Activated naive CD8-positive, alpha-beta T cell treated with anti-CD3 and anti-CD28 coated beads, Interleukin-2, amount 50 U/mL, for 24 hours (primary cell): ENCODE measurements around the gene TFAP2A.
A peak's percentile ranks its signal among the peaks of the same experiment; 100 is the strongest.

ENCODE experiments used
- ATAC-seq: fragments of 150-1000 bp; cut with Tn5 transposase; one replicate; pipeline ENCODE4 v1.10.0; 2021
- DNase-seq: peaks from one replicate; pipeline ENCODE4 v3.0.0; 2021
- H3K27ac Mint-ChIP-seq: one replicate; pipeline ENCODE4 v1.8.0; 2021; ENCODE audit warnings: mild to moderate bottlenecking, mixed read lengths
- H3K27me3 Mint-ChIP-seq: one replicate; pipeline ENCODE4 v1.8.0; 2021; ENCODE audit warnings: mixed read lengths
- H3K36me3 Mint-ChIP-seq: one replicate; pipeline ENCODE4 v1.8.0; 2021; ENCODE audit warnings: low read depth, mixed read lengths
- H3K4me1 Mint-ChIP-seq: one replicate; pipeline ENCODE4 v1.8.0; 2021; ENCODE audit warnings: mixed read lengths
- H3K4me3 Mint-ChIP-seq: one replicate; pipeline ENCODE4 v1.8.0; 2021; ENCODE audit warnings: mild to moderate bottlenecking, moderate library complexity, mixed read lengths
- H3K9me3 Mint-ChIP-seq: one replicate; pipeline ENCODE4 v1.8.0; 2021; ENCODE audit warnings: mixed read lengths

Gene TFAP2A

DNA sequence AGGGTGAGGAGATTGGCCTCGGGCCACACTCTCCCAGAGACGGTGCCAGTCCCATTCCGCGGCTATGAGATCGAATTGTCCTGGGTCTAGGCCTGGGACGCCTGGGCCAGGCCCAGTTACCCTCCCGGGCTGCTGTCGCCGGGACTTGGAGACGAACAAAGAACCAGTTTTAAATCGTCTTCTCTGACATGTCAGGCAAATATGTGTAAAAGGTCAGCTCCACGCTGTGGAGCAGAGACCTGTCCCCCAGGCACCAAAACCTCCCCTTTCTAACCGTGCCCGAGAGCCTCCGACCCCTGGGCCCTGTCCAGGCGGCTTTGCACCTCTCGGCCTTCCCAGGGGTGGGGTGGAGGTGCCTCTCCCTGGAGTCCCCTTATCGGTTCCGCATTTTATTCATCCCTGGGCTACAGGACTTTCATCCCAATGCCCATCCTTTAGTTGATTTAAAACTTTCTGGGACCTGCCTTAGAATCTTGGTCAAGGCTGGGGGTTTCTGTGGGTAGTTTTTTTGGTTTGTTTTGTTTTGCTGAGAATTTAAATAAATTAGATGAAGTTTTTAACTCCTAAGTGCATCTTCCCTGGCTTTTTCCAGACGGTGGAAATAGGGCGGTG, 5.8 kb upstream of the TFAP2A start:
- Mint-ChIP-seq H3K9me3 (peaks cover 5% of the 10 kb centered on the region), H3K27me3 (peaks cover 88% of the 10 kb centered on the region), H3K4me1 (peaks cover 11% of the 10 kb centered on the region), H3K4me3 (no peak overlapping the region), H3K27ac (no peak overlapping the region), H3K36me3 (peaks cover 6% of the 10 kb centered on the region)
- no peak for ATAC-seq
- DNase-seq = no peak

- no peak overlapping the region for H3K27ac Mint-ChIP-seq
- H3K36me3 Mint-ChIP-seq = peaks cover 4% of the 10 kb centered on the region
- H3K9me3 Mint-ChIP-seq = peaks cover 5% of the 10 kb centered on the region
- H3K4me1 Mint-ChIP-seq = peaks cover 14% of the 10 kb centered on the region
- peaks cover 88% of the 10 kb centered on the region for H3K27me3 Mint-ChIP-seq
- ATAC-seq (no peak), DNase-seq (no peak)
- no peak overlapping the region for H3K4me3 Mint-ChIP-seq
These were observed 5.1 kb upstream of the TFAP2A start for GRCh38 chr6:10419749-10420545.

GRCh38 chr6:10418862-10419748, 4.2 kb upstream of the TFAP2A start:
- H3K27me3 Mint-ChIP-seq = peaks cover 88% of the 10 kb centered on the region
- peaks cover 4% of the 10 kb centered on the region for H3K36me3 Mint-ChIP-seq
- H3K4me3 Mint-ChIP-seq = no peak overlapping the region
- H3K9me3 Mint-ChIP-seq = peaks cover 5% of the 10 kb centered on the region
- ATAC-seq = peak; percentile 22
- DNase-seq = no peak
- no peak overlapping the region for H3K27ac Mint-ChIP-seq
- peaks cover 18% of the 10 kb centered on the region for H3K4me1 Mint-ChIP-seq

DNA sequence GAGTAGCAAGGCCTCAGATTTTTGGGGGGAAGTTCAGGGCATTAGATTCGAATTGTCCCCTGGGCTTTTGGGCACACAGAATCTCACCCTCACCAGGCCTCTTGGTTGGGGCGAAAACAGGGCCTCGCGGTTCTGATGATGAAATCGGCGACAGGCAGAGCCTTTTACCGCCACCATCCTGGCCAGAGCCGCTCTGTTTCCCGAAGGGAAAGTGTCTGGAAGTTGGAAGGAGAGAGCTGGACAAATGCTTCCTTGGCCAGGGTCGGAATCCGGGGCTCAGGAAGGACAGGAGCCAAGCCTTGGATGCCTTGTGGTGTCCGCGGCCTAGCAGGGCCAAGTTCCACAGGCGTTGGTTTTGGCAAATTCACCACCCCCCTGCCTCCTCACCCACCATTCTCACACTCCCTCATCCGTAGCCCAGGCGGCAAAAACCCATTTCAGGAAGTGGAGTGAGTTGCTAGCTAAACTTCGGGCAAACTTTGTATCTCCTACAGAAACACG, 3.5 kb upstream of the TFAP2A start:
- Mint-ChIP-seq H3K36me3 (peaks cover 5% of the 10 kb centered on the region), H3K27me3 (peaks cover 88% of the 10 kb centered on the region), H3K9me3 (peaks cover 5% of the 10 kb centered on the region), H3K4me1 (peaks cover 25% of the 10 kb centered on the region), H3K27ac (no peak overlapping the region), H3K4me3 (no peak overlapping the region)
- ATAC-seq (no peak), DNase-seq (no peak)

GRCh38 chr6:10417681-10418104, 2.8 kb upstream of the TFAP2A start:
- Mint-ChIP-seq H3K4me3 (no peak overlapping the region), H3K27ac (no peak overlapping the region), H3K36me3 (peaks cover 6% of the 10 kb centered on the region)

GRCh38 chr6:10416863-10417641, 2.2 kb upstream of the TFAP2A start:
- Mint-ChIP-seq H3K9me3 (peaks cover 5% of the 10 kb centered on the region), H3K4me3 (peak overlapping the region; percentile 17), H3K27ac (no peak overlapping the region), H3K36me3 (peaks cover 6% of the 10 kb centered on the region), H3K4me1 (peaks cover 33% of the 10 kb centered on the region), H3K27me3 (peaks cover 83% of the 10 kb centered on the region)
- DNase-seq (no peak), ATAC-seq (no peak)

More at GRCh38 chr6:10417681-10418104, 2.8 kb upstream of the TFAP2A start:
- H3K27me3 Mint-ChIP-seq = peaks cover 87% of the 10 kb centered on the region
- ATAC-seq = no peak
- H3K4me1 Mint-ChIP-seq = peaks cover 31% of the 10 kb centered on the region
- DNase-seq = no peak
- peaks cover 5% of the 10 kb centered on the region for H3K9me3 Mint-ChIP-seq

DNA sequence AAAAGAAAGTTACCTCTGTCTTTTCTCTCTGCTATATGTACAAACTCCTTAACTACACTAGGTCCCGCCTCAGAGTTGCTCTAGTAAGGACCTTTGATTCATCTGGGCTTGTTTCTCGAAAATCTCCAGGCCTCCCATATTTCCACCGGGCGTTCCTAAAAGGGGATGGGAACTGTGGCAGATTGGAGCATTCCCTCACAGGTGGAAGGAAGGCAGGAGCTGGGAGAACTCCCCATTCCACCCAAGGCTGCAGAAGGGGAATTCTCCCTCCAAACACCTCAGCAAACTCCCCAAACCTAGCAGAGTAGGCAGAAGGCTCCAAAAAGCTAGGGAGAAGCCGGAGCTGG, 1.6 kb upstream of the TFAP2A start:
- Mint-ChIP-seq H3K4me3 (no peak overlapping the region), H3K9me3 (peaks cover 5% of the 10 kb centered on the region), H3K27ac (no peak overlapping the region), H3K36me3 (peaks cover 6% of the 10 kb centered on the region), H3K27me3 (peaks cover 85% of the 10 kb centered on the region), H3K4me1 (peaks cover 38% of the 10 kb centered on the region)
- DNase-seq (no peak), ATAC-seq (no peak)

DNA sequence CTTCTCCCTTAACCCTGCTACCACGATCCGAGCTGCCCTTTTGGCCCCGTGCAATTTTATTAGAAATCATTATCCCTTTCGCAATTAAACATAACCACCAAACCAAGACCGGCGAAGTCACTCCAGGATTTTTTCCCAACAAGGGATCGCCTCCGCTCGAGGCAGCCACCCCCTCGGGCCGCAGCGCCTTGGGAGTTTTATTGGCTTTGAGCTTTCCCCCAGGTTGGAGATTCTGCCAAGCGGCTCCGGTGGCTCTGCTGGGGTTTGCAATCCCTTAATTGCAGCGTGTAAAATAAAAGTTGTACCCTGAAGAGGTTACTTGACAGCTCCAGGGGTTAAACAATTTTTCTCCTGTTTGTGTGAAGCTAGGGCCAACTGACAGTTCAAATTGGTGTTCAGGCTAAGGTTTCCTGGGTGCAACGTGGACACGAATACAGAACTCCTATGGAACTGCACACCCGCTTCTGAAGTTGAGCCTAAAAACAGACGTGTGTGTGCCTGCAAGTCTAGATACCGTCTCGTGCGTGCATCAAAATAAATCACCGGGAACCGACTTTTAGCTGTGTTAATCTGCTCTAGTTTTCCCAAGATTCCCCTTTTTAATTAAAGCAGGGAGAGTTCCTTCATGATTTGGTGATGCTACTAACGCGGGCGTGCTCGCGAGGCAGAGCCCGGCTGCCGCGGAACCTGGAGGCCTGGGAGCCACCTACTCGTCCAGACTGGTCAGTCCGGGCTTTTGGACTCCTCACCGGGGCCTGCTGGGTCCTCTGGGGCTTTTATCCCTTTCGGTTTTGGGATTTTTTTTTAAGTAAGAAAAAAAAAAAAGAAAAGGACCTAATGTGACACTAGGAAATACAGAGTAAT, 975 bp upstream of the TFAP2A start:
- peaks cover 7% of the 10 kb centered on the region for H3K9me3 Mint-ChIP-seq
- ATAC-seq = no peak
- H3K4me1 Mint-ChIP-seq = peaks cover 42% of the 10 kb centered on the region
- H3K27ac Mint-ChIP-seq = no peak overlapping the region
- no peak overlapping the region for H3K4me3 Mint-ChIP-seq
- peaks cover 11% of the 10 kb centered on the region for H3K36me3 Mint-ChIP-seq
- H3K27me3 Mint-ChIP-seq = peaks cover 84% of the 10 kb centered on the region
- no peak for DNase-seq

DNA sequence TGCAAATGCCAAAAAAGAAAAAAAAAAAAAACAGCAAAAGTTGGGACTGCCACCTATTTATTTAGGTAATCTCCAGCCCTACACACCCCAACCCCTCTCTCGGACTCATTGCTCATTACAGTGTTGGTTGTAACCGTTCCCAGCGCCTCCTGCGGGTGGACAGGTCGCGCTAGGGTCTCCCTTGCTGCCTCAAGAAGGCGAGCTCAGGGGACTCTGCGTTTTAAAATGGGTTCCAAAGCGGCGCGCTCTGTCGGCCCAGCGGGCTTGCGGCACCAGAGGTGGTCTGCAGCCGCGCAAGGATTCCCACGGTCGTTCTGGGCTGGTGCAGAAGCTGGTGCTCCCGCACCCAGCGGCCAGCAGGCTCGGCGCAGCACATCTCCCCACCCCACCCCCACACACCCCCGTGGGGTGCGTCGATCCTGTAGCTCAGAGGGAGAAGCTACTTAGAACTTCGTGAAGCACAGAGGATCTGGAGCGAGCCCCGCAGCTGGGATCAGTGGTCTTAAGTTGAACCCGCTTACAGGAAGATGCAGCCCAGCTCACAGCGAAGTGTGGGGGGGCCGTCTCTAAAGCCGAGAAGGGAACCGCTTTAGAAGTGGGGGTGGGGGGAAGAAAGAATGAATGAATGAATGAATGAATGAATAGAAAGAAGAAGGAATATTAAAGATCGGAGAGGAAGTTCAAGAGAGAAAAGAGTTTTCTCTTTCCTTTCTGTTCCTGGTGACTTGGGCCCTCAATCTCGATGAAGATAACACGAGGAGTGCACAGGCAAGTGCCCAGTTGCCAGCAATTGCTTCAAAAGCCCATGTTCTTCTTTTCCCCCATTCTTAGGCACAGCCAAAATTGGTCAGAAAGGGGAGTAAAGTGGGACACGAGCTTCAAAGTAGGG, 780 bp downstream of the TFAP2A start:
- peaks cover 16% of the 10 kb centered on the region for H3K9me3 Mint-ChIP-seq
- no peak for DNase-seq

GRCh38 chr6:10413262-10413849, 1.5 kb downstream of the TFAP2A start:
- Mint-ChIP-seq H3K27ac (no peak overlapping the region), H3K4me3 (peak overlapping the region; percentile 77), H3K36me3 (peaks cover 19% of the 10 kb centered on the region), H3K9me3 (peaks cover 16% of the 10 kb centered on the region), H3K4me1 (peaks cover 49% of the 10 kb centered on the region), H3K27me3 (peaks cover 92% of the 10 kb centered on the region)
- peak; percentile 34 for ATAC-seq
- DNase-seq = no peak

More for the DNA sequence above, 780 bp downstream of the TFAP2A start:
- no peak for ATAC-seq
- H3K4me3 Mint-ChIP-seq = peak overlapping the region; percentile 77
- no peak overlapping the region for H3K27ac Mint-ChIP-seq
- peaks cover 20% of the 10 kb centered on the region for H3K36me3 Mint-ChIP-seq
- H3K27me3 Mint-ChIP-seq = peaks cover 92% of the 10 kb centered on the region
- peaks cover 51% of the 10 kb centered on the region for H3K4me1 Mint-ChIP-seq

- H3K36me3 Mint-ChIP-seq = peaks cover 19% of the 10 kb centered on the region
- H3K27me3 Mint-ChIP-seq = peaks cover 90% of the 10 kb centered on the region
- DNase-seq (no peak), ATAC-seq (no peak)
- H3K4me1 Mint-ChIP-seq = peaks cover 49% of the 10 kb centered on the region
- H3K4me3 Mint-ChIP-seq = peak overlapping the region; percentile 83
- H3K27ac Mint-ChIP-seq = peak overlapping the region; percentile 76
- peaks cover 15% of the 10 kb centered on the region for H3K9me3 Mint-ChIP-seq
These were observed 2.2 kb downstream of the TFAP2A start for GRCh38 chr6:10412461-10413261.
